Measurements from ENCODE around the gene SMCP.

SMCP gene

DNA sequence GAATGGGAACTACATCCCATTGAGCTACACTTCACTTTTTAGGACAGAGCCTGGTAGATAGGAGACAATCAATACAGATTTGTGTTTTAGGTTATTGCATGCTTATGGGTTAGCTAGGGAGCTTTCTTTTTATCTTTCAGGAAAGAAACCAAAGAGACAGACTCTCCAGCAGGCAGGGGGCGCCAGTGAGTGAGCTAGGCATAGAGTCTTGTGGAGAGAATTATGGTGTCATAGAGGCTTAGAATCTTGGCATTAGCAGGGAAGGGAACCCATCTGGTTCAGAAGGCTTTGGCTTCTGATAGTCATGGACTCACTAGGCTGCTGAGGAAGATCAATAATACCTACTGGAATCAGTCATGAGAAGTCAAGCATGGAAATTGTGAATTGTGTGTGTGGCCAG lies at the start of gene SMCP:
Gene SMCP (plus strand): TSS at position 281 of the 400 bp plus-strand sequence. CDS start 6,101 bp downstream, outside the sequence.
- DNase-seq: no peak

GRCh38 chr1:152836870-152837269 lies 41.3 kb upstream of the SMCP start:
- DNase-seq: no peak

DNA sequence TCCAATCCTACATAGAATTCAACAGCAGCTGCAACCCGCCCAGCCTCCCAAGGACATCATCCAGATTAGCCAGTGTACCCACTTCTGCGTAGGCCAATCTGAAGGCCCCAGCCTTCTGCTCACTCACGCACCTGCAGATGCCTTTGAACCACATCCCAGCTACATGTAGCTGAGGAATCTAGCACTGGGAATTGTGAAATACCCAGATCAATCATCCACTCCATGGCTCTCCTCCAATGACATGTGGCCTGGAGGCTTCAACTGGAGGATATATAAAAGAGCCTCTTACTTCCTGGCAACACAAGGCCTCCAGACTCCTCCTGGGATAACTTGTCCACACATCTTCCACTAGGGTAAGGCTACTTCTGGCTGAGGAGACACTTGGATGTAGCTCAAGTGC lies 35.6 kb upstream of the SMCP start, which contains the start of gene LCE6A:
Gene LCE6A (plus strand): TSS at position 301 of the 400 bp plus-strand sequence. CDS start 665 bp downstream, outside the sequence.
- DNase-seq: no peak

DNA sequence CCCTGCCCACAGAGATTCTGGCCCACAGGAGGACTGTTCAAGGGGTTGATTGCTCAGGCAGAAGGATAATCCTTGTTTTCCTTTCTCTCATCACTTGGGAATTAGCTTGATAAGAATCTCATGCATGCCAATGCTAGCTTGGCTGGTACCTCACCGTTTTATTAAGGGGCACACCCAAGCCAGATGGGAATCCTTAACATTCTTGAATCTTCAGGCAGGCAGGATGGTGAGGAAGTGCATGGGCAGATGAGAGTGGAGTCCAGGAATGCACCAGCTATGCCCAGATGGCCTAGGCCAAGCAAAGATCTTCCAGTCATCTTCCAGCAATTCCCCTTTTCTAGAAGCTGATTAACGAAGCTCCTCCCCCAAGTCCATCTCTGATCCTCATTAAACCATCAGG lies 22.5 kb upstream of the SMCP start:
- no peak for DNase-seq

GRCh38 chr1:152858062-152858461 lies 20.1 kb upstream of the SMCP start:
- no peak for DNase-seq

GRCh38 chr1:152859696-152860095 lies 18.4 kb upstream of the SMCP start, which contains the start of gene LCE7A:
Gene LCE7A, plus strand, starts transcription at chr1:152859996. Its CDS starts 702 bp downstream, at chr1:152860698.
- no peak for DNase-seq

GRCh38 chr1:152860129-152860528 lies 18.0 kb upstream of the SMCP start:
- DNase-seq: no peak

- DNase-seq: no peak
Observed at GRCh38 chr1:152861374-152861773, 16.7 kb upstream of the SMCP start.

- DNase-seq: no peak
Observed at GRCh38 chr1:152864443-152864842, 13.7 kb upstream of the SMCP start.

GRCh38 chr1:152866321-152866720 lies 11.8 kb upstream of the SMCP start:
- no peak for DNase-seq

- peak; percentile 80 to 87 for DNase-seq
Observed at GRCh38 chr1:152869808-152870419, 8.2 kb upstream of the SMCP start.

DNA sequence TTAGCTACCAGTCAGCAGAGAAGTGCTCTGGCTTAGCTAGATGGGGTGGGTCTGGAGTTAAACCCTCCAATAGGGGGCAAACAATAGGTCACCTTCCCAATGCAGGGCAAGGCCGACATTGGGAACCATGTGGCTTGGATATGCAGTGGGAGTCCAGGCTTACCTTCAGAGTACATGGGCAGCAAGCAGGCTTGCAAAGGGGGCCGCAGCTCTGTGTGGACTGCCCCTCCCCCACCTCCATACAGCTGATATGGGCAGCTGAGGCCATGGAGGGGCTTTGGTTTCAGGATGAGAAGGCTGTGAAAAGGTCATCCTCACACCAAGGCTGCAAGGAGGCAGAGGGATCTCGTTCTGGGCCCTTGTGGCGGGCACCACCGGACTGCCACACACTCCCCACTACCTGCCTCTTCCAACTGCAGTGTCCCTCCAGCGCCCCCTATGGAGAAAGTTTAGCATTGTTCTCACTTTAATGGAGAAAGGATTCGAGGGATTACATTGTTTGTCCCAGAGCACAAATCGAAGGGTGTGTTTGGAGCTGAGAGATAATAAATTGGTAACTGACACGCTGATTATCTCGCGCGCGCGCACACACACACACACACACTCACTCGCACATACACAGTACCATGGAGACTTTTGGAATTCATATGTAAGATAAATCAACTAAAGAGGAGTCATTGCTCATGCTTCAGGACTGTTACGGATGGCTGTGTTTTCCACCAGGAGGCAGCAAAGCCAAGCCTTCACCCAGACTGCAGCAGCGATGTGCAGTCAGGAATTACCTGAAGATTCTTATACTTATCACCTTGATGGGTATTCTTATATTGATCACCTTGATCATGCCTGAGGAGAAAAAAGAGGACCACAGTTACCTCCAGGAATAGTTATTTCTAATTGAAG lies 7.0 kb upstream of the SMCP start:
- peak; percentile 54 to 74 for DNase-seq

DNA sequence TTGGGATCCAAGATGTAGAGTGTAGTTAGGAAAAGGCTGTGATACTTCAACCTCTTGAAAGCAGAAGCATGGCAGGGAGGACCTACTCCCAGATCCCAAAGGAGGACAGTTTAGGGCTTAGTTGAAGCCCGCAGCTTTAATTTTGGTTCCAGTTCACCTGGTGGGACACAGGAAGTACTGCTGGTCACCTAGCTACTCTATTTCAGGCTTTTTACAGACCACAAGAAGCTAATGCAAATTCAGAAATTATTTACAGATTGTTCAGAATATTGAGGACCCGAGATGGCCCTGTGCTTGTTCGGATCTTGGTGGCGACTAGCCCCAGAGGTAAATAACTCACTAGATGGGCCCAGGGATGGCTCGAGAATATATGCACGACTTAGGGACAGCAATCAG lies 6.4 kb upstream of the SMCP start:
- DNase-seq: no peak

DNA sequence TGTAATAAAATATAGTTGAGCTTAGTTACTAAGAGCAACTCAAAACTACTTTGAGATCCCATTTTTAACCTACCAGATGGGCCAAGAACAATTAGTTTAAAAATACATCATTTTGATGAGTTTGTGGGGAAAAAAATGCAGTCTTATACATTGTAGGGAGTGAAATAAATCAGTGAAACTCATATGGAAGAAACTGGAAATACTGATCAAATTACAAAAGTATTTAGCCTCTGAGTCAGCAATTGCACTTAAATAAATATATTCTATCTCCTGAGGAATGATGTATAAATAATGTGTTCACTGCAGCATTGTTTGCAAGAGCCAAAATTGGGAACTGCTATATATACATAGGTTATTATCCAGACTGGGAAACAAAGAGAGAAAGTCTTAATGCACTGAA lies 4.6 kb upstream of the SMCP start:
- DNase-seq: no peak

DNA sequence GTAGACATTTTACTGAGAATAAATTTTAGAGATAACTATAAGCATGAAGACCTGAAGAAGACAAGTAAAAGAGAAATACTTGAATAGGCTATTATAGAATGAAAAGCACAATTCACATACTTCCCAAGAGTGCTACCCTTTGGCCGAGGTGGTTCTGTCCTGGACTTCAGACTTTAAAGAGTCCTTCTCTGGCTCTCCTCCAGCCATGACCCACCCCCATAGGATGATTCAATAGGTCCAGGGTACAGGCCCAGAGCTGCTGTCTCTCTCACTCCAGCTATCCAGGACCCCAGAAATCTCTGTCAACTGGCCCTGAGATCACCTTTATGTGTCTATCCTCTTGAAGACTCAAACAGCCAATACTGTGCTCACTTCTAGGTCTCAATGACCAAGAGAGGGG lies 1.3 kb upstream of the SMCP start:
- no peak for DNase-seq

DNA sequence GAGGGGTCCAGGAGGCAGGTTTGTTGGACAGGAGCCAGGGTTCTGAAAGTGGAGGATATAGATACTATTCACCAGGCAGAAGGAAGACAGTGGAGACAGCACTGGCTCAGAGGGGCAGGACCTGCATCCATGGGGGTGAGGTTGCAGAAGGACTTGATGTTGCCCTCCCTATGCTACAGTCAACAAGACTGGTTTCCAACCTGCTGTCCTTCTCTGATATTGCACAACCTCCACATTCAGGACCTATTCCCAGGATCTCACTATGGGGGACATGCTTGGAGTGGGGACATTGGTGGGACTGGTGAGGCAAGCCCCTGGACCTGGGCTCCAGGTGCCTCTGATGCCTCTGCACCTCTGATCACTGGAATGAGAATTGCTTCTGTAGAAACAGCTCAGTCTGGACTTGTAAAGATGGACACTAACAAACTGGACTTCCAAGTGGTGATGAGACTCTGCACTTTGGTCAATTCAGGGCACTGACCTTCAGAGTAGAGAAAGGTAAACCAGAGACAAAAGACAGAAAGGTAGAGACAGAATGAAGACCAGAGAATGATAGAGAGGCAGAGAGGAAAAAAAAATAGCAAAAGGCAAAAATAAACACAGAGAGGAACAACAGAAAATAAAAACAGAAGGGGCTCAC lies 1.6 kb downstream of the SMCP start:
- DNase-seq: no peak

DNA sequence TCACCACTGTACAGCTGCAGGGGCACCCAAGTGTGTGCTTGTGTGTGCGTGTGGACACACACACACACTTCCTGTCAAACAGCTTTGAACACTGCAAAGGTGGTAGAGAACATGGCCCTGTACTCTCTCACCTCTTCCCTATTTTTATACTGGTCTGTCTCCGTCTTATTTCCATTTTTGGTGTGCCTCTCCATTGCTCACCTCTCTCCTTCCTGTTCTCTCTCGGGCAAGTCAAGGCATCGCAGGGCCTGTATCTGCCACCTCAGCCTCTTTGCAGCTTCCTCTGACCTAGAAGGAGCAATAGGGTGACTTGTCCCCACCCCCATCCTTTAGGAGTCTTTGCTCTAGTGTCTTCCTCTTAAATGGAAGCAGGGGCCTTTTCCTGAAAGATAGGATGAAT lies 2.2 kb downstream of the SMCP start:
- DNase-seq: no peak

DNA sequence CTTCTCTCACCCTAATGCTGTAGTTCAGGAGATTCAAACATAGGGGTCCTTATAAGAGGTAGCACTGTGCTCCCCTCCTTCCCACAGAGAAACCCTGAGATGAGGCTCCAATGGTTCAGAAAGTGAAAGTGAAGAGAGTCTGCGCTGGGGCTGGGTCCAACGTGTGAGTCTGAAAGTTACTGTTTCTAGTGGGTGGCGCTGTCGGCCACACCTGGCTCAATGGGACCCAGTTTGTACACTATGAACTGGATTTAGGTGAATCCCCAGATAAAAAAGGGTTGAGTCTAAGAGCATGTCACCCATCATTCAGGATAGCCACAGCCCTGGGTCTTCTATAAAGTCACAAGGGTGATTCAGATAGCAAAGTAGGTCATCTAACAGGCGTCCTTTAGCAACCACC lies 2.8 kb downstream of the SMCP start:
- DNase-seq: no peak

GRCh38 chr1:152884085-152884484 lies 6.0 kb downstream of the SMCP start:
- no peak for DNase-seq

DNA sequence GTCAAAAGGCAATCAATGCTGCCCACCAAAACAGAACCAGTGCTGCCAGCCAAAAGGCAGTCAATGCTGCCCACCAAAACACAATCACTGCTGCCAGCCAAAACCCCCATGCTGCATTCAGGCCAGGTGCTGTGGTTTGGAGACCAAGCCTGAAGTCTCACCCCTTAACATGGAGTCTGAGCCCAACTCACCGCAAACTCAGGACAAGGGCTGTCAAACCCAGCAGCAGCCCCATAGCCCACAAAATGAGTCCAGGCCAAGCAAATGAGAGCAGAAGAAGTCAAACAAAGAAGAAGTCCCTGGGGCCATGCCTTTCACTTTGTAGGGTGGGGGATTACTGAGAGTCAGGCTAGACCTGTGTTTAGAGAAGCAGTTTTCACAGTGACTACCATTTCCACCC lies 6.4 kb downstream of the SMCP start:
- DNase-seq: no peak

GRCh38 chr1:152884966-152885624 lies 7.0 kb downstream of the SMCP start:
- no peak for DNase-seq

DNA sequence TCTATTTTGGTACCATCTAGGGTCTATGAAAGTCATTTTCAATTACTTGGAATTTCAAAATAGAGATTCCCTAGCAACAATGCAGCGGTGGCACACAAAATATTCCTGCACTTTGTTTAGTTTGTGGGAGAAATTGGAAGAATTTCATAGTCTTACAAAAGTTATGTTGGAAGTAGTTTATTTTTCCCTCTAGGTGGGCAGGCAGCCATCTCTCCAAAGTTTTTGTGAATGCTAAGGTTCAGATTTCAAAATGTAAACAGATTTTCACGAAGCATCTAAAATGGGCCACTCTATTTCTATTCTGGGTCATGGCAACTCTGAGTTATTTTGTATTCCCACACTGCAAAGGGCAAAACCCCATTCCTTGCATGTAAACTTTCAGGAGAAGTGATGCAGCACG lies 8.0 kb downstream of the SMCP start:
- no peak for DNase-seq

DNA sequence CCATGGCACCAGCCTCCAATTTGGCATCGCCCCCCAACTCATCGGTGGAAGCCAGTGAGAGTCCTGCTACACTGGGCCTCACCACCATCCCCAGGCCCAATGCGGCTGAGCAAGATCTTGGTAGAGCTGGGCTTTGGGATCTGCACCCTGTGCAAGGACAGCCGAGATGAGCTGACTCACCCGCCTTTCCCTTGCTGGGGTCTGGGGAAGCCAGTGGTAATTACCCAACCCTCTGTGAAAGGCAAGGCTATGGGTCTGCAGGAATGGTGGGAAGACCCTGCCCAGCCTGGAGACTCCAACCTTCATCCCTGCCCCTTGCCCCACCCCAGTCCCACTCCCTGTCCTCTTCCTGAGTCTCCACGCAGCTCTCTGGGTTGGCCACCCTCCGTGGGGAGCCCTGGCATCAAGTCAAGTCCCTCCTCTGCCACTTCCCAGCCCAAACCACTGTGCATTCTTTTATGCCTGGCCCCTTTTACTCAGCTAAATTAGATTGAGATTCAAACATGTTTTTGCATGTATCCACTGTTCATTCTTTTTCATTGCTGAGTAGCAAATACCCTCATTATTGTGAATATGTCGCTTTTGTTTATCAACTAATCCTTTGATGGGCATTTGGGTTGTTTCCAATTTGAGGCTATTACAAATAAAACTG lies 8.8 kb downstream of the SMCP start:
- DNase-seq: no peak

All from SHP77 (cell line).